Activated CD4-positive, CD25-positive, alpha-beta regulatory T cell treated with anti-CD3 and anti-CD28 coated beads, Interleukin-2, amount 50 U/mL, for 16 hours (primary cell): Measurements from ENCODE around the gene FUOM.

Experiments
- DNase-seq: peaks from one replicate; pipeline ENCODE4 v3.0.0-alpha.2; 2020; ENCODE audit warnings: low read depth, low spot score

FUOM gene

DNA sequence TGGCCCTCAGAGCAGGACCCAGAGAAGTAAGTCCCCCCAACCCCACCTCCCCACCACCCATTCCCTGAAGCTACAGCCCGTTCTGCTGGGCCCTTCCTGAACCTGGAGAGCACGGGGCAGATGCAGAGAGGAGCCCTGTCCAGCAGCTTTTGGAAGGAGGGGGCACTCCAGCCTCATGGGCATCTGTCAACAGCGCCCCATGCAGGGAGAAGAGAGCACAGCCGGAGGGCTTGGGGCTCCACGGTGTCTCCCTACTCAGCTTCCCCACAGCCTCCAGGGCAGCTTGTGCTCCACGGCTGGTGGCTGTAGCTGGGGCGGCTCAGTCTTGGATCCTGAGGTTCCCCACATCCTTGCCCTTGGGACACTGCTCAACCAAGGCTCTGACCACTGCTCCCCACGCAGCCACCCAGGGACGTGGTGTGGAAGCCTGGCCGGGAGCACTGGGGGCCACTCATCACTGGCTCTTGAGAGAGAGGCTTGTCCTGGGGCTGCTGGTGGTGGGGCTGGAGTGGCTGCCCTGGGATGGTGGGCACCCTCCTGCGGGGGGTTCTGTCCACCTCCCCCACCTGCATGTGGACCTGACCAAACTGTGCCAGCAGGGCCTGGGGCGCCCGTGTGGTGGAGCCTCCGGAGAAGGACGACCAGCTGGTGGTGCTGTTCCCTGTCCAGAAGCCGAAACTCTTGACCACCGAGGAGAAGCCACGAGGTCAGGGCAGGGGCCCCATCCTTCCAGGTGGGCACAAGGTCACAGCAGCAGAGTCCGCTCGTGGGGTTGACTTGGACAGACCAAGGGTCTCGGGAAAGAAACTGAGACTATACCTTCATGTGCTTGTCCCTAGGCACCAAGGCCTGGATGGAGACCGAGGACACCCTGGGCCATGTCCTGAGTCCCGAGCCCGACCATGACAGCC, 6.2 kb downstream of the FUOM start:
- DNase-seq = no peak

DNA sequence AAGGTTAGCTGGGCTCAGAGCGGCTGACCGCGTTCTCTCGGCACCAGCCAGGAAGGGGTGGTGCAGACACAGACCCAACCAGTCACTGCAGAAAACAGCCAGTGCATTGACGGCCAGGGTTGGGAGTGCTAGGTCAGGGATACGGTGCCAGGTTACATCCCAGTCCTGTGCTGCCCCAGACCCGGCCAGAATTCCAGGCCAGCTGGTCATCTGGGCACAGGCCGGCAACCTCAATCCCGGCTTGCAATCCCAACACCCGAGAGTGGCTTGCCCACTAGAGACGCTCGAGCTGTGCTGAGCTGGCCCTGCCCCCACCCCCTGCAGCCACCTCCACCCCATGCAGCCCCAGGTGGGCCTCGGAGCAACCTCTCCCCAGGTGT, 6.9 kb downstream of the FUOM start:
- no peak for DNase-seq

DNA sequence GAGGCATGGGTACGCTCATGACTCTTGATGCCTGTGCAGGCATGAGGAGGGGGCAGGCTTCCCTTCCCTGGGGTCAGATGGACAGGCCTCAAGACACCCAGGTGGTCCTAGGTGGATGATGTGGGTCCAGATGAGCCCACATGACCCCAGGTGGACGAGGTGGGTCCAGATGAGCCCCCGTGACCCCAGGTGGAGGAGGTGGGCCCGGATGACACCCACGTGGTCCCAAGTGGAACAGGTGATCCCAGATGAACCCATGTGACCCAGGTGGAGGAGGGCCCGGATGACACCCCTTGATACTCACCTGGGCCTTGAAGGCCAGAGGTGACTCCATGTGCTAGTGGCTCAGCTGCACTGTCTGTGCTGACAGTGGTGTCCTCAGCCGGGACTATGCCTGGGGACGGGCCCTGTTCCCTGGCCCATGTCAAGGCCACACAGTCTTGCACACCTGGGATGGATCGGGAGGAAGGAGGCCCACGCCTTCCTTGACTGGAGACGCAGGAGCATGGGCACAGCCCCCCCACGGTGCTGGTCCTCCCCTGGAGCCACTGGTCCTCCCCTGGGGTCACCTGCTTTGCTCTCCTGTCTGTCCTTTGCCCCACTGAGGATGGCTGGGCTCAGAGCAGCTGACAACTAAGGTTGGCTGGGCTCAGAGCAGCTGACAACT, 7.4 kb downstream of the FUOM start:
- no peak for DNase-seq

DNA sequence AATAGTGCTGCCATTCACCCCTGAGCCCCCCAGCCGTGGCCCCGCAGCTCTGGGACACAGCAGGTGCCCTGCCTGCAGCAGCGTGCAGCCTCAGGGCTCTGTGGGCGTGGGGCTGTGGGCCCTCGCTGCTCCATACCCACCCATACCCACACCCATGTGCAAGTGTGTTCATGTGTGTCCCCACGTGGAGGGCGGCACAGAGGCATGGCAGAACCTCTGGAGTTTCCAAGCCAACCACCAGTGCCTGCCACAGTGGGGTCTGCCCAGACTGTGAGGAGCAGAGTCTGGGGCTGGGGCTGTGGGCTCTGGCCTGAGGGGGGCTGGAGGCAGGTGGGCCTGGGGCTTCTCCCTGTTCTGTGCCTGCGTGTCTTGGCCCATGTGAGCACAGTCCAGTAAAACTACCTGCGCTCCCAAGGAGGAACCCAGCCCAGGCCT, 8.2 kb downstream of the FUOM start:
- no peak for DNase-seq

DNA sequence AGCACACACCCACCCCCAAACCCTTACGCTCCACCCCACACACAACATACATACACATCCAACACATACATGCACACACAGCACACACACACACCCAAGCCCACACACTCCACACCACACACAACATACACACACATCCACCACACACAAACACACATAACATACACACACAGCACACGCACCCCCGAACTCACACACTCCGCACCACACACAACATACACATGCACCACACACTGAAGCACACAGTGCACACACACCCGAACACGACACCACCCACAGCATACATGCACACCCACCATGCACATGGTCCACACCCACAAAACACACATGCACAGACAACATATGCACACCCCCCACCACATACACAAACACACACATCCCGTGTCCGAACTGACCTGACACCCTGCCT, 8.7 kb downstream of the FUOM start:
- no peak for DNase-seq

DNA sequence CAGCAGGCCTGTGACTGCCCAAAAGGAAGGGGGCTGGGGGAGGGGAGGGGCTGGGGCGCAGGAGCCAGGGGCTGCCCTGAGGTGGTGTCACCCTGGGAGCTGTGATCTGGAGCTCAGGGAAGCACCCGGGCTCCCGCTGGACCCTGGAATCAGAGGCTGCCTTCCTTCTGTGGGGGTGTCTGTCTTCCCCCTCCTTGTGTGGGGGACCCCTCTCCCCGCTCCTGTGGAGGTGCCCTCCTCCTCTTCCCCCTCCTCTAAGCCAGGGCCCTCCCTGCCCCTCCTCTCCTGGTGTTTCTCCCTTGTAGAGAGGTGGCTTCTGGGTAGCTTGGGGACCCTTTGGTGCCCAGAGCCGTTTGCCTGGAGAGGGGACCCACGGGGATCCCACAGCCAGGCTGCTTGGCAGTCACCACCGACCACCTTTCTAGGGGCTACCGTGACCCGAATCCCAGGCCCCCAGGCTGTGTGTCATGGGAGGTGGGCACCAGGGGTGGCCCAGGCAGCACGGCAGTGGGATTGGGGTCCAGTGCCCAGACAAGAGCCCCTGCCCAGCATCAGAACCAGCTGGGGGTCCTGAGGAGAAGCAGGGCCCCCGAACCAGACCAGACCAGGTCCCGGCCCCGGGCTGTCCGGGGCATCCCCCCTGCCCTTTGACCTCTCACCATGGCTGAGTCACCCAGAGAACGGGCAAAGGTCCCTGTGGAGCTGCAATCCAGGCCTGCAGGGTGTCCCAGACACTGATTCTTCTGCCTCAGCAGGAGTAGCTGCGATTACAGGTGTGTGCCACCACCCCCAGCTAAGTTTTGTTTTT, 9.9 kb downstream of the FUOM start:
- DNase-seq = no peak

DNA sequence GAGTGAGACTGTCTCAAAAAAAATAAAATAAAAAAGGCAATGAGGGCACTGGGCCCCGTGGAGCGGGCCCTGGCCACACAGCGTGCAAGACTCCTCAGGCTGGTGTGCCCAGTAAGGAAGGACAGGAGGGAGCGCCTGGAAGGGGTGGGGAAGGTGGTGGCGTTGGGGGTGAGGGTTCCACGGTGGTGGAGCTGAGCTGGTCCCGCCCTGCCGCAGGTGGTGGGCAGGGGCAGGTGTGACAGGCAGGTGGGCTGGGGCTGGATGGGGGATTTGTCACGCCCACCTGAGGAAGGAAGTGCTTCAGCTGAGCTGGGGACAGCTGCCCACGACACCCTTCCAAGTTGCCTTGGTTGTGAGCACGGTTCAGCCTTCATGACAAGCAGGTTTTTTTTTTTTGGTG, 11.4 kb downstream of the FUOM start:
- DNase-seq = no peak

DNA sequence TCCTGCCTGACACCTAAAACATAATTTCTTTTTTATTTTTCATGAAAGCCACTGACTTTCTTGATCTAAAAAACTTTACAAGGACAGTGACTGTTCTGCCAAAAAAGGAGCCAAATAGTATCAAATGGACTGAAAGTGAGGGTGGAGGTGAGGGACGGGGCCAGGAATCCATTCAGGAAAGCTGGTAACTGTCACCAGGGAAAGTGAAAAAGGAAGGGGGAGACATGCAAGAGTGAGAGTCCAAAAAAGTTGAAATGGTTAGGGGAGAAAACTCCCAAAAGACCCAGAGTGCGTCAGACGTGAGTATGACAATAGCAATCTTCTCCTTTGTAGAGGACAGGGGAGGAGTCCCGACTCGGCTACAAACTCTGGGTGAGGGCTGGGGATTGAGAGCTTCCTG, 13.6 kb downstream of the FUOM start:
- DNase-seq = no peak

DNA sequence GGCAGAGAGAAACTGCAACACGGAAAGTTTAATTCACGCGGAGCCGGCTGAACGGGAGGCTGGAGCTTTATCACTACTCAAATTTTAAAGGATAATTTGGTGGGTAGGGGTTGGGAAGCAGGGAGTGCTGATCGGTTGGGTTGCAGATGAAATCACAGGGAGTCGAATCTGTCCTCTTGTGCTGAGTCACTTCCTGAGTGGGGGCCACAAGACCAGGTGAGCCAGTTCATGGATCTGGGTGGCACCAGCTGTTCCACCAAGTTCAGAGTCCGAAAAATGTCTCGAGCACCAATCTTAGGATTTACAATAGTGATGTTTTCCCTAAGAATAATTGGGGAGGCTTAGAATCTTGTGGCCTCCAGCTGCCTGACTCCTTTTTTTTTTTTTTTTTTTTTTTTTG, 14.3 kb downstream of the FUOM start:
- DNase-seq = no peak

DNA sequence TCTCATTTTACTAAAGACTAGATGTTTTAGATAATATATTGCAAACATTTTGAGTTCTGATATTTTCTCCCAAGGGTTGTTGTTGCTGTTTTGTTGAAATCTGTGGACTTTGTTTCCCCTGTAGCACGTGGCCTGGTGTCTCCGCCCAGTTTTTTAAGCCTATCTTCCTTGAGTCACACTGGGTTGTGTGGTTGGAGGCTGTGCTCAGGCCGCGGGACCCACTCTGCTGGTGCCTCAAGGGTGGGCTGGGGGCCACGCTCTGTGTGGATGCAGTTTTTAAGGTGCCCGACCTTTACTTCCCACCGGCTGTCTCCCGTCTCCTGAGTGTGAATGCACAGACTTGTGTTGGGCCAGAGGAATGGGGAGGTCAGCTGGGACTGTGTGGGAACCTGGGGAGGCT, 14.9 kb downstream of the FUOM start:
- no peak for DNase-seq

DNA sequence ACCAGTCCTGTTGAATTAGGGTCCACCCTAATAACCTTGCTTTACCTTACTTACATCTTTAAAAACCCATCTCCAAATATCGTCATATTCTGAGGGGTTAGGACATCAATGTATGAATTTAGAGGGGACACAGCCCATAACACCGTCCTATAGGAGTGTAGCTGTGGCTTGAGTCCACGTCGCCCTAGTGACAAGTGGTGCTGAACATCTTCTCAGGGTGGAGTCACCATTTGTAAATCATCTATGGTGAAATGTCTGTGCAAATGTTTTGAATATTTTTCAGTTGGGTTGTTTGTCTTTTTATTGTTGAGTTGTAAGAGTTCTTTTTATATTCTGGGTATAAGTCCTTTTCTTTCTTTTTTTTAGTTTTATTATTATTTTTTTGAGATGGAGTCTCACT, 15.8 kb downstream of the FUOM start:
- no peak for DNase-seq

DNA sequence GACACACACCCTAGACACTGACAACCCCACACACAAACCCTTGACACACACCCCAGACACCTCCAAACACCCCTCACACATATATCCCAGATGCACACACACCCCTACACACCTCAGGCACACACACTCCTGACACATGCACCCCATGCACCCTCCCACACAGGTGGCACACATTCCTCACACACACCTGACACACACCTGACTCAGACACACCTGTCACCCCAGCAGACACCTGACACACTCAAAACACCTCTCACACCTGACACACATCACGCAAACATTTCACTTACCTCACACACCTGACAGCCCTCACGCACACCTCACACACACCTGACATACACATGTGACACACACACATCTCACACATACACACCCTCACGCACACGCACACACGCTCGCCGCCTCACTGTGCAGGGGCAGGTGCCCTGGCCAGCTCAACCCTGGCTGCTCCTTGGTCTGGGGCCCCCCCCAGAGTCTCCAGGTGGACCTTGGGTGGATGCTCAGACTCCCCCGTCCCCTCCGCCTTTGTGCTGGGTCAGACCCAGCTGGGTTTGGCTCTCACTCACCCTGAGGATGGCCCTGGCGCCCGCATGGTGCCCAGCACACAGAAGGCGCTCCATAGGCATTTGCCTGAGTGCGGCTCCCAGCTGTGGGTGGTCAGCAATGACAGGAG, 18.0 kb downstream of the FUOM start:
- DNase-seq = no peak

DNA sequence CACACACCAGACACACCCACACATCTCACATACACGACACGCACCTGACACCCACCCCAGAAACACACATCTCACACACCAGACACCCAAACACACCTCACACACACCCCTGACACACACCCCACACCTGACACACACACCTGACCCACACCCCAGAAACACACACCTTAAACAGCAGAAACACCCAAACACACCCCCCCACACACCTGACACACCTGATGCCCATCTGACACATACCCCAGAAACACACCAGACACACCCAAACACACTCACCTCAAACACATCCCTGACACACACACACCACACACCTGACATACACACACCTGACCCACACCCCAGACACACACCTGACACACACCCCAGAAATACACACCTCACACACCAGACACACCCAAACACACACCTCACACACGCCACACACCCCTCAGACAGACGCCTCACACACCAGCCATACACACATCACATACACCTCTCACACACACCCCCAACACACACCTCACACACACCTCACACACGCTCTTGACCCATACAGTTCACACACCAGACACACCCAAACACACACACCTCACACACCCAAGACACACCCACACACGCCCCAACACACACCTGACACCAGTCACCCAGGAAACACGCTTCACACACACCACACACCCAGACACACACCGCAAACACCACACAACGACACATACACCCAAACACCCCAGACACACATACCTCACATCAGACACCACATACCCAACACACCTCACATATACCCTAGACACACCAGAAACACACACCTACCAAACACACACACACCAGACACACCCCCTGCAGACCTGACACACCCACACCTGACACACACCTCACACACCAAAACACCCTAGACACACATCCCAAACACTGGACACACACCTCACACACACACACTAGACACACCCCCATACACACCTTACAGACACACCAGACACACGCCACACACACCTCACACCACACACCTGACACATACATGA, 19.4 kb downstream of the FUOM start:
- DNase-seq = no peak

DNA sequence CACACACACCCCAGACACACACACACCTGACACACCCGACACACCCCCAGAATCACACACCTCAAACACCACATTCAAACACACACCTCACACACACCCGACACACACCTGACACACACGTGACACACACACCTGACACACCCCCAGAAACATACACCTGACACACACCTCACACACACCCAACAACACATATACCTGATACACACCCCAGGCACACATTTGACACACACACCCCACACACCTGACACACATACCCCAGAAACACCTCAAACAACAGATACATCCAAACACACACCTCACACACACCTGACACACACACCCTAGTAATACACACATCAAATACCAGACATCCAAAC, 20.5 kb downstream of the FUOM start:
- DNase-seq = no peak

DNA sequence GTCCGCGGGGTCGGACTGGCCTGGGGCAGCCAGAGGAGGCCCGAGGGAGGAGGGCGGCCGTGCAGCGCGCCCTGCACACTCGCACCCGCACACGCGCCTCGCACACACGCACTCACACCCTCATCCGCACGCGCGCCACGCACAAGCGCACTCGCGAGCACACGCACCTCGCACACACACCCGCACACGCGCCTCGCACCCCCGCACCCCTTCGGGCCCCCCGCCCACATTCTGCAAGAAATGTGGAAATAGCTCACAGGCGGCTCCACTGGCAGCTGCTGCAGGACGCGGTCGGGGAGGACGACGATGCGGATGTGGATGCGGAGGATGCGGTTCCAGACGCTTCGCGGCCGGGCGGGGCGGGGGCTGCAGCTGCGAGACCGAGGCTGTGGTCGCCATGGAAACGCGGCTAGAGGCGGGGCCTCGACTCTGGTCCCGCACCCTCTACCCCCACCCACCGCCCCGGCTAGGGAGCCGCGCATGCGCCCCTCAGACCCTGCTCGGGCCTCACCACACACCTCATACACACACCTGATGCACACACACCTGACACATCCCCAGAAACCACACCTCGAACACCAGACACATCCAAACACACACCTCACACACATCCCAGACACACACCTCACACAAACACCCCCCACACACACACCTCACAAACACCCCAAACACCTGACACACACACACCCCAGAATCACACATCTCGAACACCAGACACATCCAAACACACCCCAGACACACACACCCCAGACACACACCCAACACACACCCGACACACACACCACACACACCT, 21.0 kb downstream of the FUOM start, which contains the start of gene CALY:
Gene CALY (minus strand): TSS at position 320 of the 793 bp plus-strand sequence. CDS start 7,907 bp downstream, outside the sequence.
- peak; percentile 58 for DNase-seq

DNA sequence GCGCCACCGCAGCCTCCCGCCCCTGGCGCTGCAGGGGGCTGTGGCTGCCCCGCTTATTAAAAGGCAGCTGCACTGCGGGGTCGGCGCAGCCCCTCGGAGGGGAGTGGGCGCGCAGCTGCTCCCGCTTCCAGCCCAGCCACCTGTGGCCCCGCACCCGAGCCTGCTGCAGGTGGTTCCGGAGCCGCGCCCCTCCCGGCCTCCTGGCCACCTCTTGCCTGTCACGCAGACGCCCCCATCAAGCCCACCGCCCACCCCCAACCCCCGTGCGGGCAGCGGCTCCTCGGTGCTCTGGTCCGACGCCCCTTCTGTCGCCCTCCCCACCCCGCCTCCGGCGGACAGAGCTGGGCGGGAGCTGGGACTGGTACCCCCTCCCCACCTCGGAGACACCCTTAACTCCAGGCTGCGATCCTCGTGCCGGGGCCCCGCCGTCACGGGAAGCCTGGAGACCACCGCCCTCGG, 21.7 kb downstream of the FUOM start:
- no peak for DNase-seq

DNA sequence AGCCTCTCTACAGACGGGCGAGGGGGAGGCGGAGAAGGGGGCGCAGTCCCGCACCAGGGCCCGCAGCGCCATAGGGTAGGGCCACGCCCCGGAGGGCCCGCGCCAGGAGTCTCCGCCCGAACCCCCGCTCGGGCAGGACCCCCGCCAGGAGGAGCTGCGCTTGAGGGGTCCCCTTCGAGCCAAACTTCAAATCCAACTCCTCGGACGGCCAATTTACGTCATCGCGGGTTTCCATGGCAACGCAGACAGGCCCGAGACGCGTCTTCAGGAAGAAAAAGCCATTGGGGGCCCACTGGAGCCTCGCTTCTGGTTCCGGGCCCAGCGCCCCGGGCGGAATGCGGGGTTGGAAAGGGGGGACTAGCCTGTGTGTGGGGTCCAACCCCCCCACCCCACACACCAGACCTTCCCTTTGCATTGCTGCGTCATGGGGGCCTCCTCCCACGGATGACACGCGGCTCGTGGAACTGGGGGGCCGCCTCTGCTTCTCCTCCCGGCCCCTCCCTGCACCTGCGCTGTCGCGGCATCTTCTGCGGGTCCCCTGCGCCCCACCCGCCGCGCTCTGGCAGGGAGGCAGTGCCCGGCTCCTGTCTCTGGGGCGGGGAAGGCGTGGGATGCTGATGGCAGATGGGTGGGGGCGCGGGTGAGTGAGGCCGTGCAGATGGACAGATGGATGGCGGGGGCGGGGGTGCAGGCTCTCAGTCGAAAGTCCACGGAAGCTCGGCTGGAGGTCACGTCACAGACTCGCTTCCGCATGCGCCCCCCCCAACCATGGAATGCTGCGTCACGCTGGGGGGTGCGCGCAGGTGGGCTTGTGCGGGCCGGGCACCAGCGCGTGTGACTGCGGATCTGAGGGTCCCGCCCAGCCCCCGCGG, 22.3 kb downstream of the FUOM start:
- DNase-seq = peak; percentile 55

DNA sequence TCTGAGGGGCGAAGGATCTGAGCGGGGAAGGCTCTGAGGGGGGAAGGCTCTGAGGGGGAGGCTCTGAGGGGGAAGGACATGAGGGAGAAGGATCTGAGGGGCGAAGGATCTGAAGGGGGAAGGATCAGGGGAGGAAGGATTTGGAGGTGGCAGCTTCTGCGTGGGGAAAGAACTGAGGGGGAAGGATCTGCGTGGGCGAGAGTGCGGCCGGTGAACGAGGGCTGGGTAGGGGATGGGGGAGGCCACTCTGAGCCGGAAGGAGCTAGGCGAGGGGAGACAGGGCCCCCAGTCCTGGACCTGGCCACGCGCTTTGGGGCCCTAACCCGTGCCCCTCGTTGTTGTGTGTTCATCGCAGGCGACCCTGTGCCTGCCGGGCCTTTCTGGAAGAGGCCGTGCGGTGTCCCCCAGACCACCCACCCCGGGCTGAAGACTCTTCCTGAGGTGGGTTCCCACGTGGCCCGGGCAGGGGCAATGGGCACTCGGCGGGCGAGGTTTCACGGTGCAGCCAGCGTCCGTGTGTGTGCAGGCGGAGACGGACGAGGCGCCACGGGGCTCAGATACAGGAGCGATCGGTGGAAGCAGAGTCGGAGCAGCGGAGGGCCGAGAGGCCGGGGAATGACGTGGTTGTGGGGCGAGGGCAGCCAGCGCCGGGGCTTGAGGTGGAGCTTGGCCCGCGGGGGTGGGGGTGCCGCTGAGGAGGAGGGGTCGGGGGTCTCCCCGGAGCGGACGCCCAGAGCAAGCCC, 23.1 kb downstream of the FUOM start:
- no peak for DNase-seq
